Stimulated activated CD4-positive, alpha-beta T cell treated with anti-CD3 and anti-CD28 coated beads, TNF-alpha, amount 100 ng/mL, for 48 hours (primary cell): Measurements from ENCODE around the gene ST3GAL2.

Experiments
- DNase-seq, 3 donors: peaks; one replicate each; pipeline ENCODE4 v3.0.0-alpha.2; 2020; ENCODE audit warnings: low read depth in 3 of 3

The ST3GAL2 gene, protein sequence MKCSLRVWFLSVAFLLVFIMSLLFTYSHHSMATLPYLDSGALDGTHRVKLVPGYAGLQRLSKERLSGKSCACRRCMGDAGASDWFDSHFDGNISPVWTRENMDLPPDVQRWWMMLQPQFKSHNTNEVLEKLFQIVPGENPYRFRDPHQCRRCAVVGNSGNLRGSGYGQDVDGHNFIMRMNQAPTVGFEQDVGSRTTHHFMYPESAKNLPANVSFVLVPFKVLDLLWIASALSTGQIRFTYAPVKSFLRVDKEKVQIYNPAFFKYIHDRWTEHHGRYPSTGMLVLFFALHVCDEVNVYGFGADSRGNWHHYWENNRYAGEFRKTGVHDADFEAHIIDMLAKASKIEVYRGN

DNA sequence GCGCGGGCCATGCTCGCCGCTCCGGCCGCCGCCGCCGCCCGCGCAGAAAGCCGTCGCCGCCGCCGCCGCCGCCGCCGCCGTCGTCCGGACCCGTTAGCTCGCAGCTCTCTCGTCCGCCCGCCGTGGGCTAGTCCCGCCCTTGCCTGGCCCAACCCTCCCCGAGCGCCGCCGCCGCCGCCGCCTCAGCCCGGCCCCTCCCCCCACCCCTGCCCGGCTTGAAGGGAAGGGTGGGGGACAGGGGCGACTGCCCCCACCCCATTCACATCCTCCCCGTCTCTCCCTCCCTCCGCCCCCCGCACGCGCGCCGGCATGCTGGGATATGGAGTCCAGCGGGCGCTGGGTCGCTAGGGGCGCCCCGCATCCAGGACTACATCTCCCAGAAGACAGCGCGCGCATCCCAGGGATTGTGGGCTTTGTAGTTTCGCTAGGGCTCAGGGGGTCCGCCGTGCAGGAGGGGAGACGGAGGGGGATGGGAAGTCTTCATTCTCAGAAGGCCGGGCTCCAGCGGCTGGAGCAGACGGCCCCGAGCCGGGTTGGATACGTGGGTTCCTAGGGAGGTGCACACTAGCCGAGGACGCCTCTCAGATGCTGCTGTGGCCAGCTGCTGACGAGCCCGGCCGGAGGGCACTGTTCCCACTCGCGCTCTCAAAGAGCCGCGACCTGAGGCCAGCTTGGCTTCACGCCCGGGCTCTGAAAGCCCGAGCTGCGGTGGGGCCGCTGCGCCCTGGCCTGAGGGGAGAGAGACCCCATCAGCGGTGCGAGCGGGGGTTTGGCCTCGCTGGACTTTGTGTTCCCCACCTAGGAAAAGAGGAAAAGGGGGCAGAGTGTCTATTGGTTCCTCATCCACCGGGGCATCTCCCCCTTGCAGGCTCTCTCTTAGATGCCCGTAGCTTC, at the start of gene ST3GAL2:
Gene ST3GAL2, minus strand, starts transcription at position 132 of the 894 bp plus-strand sequence. CDS start 40,570 bp downstream, outside the sequence.
- peak; percentile 79 to 91 (median 88) for DNase-seq

- no peak for DNase-seq
Observed at GRCh38 chr16:70484867-70485266, 46.0 kb upstream of the ST3GAL2 start.

GRCh38 chr16:70483426-70483825, 44.5 kb upstream of the ST3GAL2 start:
- no peak for DNase-seq

GRCh38 chr16:70482624-70483023, 43.7 kb upstream of the ST3GAL2 start:
- DNase-seq: no peak

DNA sequence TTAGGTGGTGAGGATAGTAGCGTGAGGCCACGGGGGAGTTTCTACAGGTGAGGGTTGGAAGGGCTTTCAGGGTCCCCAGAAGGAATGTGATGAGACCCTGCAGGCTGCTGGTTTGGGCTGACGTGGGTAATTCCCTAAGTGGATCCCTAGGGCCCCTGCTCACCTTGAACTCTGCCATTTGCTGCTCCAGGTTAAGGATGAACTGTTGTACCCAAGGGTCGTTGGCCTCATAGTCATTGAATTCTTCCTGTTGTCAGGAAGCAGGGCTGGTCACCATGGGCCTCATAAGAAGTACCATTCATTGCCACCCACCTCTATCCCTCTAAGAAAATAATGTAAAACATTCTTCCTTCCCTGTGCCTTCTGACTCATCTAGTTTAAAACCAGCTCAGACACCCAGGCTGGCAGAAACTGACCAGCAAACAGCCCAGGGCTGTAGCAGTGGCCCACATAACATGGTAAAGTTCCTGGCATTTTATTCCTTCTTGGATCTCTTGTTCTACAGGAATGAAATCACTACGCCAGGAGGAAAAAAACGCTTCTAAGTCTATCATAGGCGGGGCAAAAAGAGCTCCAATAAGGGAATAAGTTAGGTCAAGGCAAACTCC, 43.1 kb upstream of the ST3GAL2 start:
- DNase-seq: no peak

DNA sequence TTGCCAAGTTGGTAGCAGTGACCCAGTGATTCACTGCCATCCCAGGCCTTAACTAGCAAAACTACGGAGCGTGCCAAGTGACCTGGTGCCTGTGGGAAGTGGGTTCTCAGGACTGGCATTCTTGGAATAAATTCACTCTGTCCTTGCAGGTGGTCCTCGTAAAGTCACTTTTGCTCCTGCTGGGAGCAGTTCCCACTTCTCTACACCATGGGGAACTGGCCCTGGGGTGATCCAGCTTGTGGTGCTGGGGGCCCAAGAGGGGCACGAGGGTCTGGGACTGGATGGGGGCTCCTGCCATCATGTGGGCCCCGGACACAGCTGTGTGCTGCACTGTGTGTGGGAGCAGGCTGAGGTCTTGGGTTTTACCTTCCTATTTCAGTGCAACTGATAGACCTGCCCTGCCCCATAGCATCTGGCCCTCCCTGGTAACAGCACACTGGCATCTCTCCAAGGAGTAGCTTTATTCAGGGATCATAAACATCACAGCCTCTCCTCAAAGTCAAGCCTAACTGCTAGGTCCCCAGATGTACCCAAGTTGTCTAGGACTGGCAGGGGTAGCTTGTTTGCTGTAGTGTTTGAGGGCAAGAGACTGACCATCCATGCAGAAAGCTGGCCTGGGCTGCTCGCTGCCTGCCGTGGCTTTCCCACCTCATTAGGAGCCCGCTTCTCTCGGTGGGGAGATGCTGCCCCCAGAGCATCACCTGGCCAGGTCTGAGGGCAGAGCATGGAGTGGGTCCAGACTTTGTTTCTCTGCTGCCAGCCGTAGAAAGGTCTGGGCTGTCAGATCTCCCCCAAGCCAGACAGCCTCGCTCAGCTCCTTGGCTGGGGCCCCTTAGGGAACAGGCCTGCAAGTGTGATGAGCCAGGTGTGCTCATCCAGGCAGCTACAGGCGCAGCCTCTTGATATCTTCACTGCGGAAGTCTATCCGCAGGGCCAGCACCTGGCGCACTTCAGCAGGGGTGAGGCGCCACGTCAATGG, 41.5 kb upstream of the ST3GAL2 start:
- no peak for DNase-seq

- DNase-seq: no peak
Observed at GRCh38 chr16:70478912-70479341, 40.0 kb upstream of the ST3GAL2 start.

- no peak for DNase-seq
Observed at GRCh38 chr16:70478169-70478568, 39.3 kb upstream of the ST3GAL2 start.

DNA sequence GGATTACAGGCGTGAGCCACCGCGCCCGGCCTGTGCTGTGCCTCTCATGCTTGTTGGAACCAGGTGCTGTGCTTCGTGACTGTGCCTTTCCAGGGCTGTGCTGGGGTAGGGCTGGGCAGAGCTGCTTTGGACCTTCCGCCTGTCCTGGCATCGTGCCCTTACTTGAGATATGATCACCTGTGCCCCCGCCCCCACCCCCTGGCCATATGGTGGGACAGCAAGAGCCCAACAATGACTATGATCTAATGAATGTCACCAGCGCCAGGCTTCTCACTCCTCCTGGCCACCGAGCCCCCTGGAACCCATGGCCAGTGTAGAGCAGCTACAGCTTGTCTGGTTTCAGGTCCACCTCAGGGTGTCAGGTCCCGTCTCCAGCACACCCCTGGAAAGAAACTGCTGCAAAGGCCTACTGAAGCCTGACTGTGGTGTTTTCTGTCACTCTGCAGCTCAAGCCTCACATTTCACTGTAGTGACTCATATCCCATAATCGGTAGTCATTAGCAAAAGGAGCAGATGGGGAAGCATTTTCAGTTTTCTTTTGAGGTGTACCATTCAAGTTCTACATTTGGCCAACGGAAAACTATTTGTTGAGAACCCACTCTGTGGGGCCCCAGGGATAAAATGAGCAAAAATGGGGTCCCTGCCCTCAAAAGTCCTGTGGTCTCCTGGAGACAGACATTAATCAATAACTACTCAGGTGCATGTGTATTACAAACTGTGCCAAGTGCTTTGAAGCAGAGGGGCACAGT, 37.5 kb upstream of the ST3GAL2 start:
- peak; percentile 30 to 46 (median 38) for DNase-seq

GRCh38 chr16:70475054-70475871, 36.4 kb upstream of the ST3GAL2 start:
- no peak for DNase-seq

GRCh38 chr16:70474320-70475053, 35.6 kb upstream of the ST3GAL2 start:
- no peak for DNase-seq

GRCh38 chr16:70473446-70474319, 34.8 kb upstream of the ST3GAL2 start:
- DNase-seq: no peak

DNA sequence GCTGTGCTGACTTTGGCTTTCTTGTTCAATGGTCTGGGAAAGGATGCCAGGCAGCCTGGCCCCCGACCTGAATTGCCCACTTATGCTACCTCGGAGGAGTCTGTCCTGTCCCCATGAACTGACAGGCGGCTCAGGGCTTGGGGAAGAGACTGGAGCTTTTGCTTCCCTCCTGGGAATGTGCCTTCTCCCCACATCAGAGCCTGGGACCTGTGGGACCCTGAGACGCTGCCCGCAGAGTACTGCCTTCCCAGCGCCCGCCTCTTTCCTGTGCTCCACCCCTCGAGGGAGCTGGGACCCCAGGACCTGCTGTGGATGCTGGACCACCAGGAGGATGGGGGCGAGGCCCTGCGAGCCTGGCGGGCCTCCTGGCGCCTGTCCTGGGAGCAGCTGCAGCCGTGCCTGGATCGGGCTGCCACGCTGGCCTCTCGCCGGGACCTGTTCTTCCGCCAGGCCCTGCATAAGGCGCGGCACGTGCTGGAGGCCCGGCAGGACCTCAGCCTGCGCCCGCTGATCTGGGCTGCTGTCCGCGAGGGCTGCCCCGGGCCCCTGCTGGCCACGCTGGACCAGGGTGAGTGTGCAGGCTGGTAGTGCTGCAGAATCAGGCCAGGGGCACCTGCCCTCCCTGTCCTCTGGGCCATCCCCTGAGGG, 34.0 kb upstream of the ST3GAL2 start:
- no peak for DNase-seq

- no peak for DNase-seq
Observed at GRCh38 chr16:70470927-70471341, 32.0 kb upstream of the ST3GAL2 start.

DNA sequence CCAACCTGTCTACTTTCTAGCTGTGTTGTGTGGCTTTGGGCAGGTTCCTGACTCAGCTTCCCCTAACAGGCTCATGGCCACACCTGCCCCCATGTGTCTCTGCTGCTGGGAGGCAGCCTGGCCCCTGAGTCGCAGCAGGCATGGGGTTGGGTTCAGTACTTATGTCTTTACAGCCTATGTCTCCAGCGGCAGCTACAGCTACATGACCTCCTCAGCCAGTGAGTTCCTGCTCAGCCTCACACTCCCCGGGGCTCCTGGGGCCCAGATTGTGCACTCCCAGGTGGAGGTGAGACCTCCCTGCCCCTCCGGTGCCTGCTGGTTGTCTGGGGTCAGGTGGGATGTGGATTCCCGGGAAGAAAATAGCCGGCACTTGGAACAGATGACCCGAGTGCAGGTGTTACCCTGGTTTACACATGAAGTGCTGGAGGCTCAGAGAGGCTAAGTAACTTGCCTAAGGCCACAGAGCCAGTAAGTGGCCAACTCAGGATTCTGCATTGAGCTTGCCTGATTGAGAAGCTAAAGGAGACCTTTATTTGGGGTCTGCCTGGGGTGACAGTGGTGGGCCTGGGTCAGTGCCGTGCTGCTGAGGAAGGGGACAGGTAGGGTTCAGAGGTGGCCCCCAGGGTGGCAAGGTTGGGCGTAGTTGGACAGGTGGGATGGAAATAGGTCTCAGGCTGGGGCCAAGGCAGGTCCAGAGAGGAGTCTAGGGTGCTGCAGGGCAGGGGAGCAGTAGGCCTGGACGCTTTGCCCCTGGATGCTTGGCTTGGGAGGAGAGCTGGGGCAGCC, 31.4 kb upstream of the ST3GAL2 start:
- no peak for DNase-seq

DNA sequence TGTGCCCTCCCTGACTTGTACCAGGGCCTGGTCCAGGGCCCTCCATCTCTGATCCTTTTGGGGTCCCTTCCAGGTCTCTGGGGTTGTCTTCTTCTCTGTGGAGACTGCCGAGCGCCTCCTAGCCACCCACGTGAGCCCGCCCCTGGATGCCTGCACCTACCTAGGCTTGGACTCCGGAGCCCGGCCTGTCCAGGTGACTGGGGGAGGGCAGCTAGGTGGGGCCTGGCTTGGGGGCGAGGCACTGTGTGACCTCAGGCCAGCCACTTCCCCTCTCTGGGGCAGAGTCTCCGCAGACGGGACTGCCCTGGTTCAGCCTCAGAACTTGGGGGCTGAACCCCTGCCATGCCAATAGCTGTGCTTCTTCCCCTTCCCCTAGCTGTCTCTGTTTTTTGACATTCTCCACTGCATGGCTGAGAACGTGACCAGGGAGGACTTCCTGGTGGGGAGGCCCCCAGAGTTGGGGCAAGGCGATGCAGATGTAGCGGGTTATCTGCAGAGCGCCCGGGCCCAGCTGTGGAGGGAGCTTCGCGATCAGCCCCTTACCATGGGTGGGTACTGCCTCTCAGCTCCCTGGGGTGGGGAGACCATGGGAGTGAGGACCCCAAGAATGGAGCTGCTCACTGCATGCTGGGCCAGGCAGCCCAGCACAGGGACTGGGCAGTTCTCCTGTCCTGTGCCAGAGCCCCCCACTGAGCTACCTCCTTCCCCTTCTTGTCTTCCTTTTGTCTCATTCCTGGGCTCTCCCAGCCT, 30.1 kb upstream of the ST3GAL2 start:
- DNase-seq: no peak
